DMS114 treated with DMSO at 0.1 percent for 48 hours (cell line): Measurements from ENCODE around the gene IFT88.

Source experiments
- DNase-seq: peaks from one replicate; lab custom pipeline; 2025; ENCODE audit not compliant: unreplicated experiment; lab: John Stamatoyannopoulos, UW

The IFT88 gene

GRCh38 chr13:20714161-20714560 lies 147.2 kb downstream of the IFT88 start:
- DNase-seq, result no peak

- DNase-seq, result no peak
Observed at GRCh38 chr13:20714563-20715329, 147.8 kb downstream of the IFT88 start.

- DNase-seq, result no peak
Observed at GRCh38 chr13:20715330-20715712, 148.4 kb downstream of the IFT88 start.

- no peak for DNase-seq
Observed at GRCh38 chr13:20716951-20717350, 150.0 kb downstream of the IFT88 start.

DNA sequence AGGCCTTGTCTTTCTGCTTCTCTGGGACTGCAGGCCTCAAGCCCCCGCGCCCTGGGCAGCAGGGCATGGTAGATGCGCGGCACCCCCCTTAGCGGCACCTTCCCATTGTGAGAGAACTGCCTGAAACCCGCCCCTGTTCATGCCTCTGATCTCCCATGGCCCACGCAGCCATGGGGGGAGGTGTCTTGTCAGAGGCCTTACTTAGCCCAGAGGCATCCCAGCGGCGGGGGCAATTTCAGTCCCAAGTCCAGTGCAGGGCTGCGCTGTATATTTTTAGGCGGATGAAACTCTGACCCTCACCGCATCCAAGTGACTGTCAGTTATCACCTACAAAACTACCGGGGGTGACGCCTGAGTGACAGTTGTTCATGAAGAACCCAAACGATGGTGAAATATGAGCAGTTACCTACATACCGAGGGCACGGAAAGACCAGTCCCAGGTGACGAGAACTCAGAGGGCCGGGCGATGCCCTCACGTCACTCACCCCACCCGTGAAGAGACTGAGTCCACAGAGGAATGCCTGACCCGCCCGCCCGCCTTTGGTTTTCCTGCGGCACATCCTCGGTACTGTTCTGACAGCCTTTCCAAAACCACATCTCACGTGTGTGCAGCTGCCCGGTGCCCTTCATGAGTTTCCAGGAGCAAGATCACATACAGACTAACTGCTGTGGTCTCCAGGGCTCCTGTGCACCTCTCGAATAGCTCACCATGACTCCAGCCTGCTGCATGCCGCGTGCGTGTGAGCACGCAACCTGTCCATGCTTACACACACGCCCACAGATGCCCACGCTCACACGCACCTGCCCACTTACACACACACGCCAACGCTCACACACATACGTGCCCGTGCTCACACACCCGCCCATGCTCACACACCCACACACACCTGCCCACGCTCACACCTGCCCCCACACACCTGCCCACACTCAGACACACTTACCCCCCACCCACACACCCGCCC lies 150.9 kb downstream of the IFT88 start:
- no peak for DNase-seq

DNA sequence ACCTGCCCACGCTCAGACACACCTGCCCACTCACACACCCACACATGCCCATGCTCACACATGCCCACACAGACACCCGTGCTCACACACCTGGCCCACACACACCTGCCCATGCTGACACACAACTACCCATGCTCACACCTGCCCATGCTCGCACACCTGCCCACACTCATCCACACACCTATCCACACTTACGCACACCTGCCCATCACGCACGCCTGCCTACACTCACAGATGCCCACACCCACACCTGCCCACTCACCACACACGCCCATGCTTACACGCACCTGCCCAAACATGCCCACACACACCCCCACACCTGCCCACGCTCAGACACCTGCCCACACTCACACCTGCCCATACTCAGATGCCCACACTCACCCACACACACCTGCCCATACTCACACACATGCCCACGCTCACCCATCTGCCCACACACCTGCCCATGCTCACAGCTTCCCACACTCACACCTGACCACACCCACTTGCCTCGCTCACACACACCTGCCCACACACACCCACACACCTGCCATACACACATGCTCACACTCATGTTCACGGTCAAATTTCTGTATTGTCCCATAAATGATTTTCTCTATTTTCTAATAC lies 152.1 kb downstream of the IFT88 start:
- no peak for DNase-seq

GRCh38 chr13:20719783-20720182 lies 152.8 kb downstream of the IFT88 start:
- DNase-seq, result no peak

GRCh38 chr13:20720499-20720898 lies 153.5 kb downstream of the IFT88 start:
- DNase-seq, result no peak

GRCh38 chr13:20721058-20721453 lies 154.1 kb downstream of the IFT88 start:
- no peak for DNase-seq

DNA sequence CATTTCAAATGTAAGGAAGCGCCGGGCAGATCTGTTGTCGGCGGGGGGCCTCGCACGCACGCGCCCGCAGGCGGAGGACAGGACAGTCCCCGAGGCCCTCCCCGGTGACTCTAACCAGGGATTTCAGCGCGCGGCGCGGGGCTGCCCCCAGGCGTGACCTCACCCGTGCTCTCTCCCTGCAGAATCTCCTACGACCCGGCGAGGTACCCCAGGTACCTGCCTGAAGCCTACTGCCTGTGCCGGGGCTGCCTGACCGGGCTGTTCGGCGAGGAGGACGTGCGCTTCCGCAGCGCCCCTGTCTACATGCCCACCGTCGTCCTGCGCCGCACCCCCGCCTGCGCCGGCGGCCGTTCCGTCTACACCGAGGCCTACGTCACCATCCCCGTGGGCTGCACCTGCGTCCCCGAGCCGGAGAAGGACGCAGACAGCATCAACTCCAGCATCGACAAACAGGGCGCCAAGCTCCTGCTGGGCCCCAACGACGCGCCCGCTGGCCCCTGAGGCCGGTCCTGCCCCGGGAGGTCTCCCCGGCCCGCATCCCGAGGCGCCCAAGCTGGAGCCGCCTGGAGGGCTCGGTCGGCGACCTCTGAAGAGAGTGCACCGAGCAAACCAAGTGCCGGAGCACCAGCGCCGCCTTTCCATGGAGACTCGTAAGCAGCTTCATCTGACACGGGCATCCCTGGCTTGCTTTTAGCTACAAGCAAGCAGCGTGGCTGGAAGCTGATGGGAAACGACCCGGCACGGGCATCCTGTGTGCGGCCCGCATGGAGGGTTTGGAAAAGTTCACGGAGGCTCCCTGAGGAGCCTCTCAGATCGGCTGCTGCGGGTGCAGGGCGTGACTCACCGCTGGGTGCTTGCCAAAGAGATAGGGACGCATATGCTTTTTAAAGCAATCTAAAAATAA lies 154.7 kb downstream of the IFT88 start:
- DNase-seq, result no peak

GRCh38 chr13:20727856-20728255 lies 160.9 kb downstream of the IFT88 start:
- DNase-seq, result no peak

- DNase-seq, result no peak
Observed at GRCh38 chr13:20728579-20729311, 161.8 kb downstream of the IFT88 start.

DNA sequence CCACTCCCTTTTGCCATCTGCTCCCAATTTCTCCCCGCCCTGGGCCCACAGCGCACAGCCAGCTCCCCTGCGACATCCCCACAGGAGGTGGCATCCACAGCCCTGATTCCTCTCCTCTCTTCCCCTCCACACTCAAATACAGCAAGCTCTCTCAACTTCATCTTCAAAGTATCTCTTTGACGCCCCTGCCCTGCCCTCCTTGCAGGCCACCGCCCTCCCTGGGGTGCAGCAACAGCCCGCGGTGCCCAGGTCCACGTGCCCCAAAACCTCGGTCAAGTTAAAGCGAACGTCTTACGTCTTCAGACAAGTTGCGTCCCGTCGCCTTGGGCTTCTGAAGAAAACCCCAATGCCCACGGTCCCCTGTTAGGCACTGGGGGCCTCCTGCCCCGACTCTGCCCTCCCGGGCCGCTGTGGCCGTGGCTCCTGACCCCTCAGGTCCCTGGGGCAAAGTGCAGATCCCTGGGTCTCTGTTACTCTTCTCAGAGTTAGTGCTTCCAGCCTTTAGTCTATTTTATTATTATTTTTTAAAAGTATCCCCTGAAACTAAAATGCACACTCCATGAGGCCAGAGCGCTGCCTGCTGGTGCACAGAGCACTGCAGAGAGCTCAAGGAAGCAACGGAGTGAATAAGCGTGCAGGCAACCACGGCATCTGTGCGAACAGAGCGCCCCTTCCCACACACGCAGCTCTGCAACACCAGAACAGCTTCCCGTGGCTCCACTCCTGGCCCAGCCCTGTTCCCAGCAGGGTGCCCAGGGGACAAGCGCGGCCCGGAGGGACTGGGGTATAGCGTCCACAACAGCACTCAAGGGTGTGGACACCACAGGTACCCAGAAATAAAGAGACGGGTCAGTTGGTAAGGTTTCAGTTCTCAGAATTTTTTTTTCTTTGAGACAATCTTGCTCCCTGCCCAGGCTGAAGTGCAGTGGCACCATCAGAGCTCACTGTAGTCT lies 163.0 kb downstream of the IFT88 start:
- DNase-seq, result no peak

- DNase-seq, result no peak
Observed at GRCh38 chr13:20738616-20739015, 171.7 kb downstream of the IFT88 start.

- no peak for DNase-seq
Observed at GRCh38 chr13:20740021-20740420, 173.1 kb downstream of the IFT88 start.
